KBM-7 (cell line): ENCODE measurements around the gene CNN2.

Experiments
- DNase-seq: peaks from one replicate; pipeline ENCODE4 v3.0.0-alpha.2; 2015
- in situ Hi-C: fragments of 300-500 bp; cut with MboI; formaldehyde crosslinking; loops from 2 replicates; pipeline ENCODE4 v1.14.3; 2020; ENCODE audit warnings: low sequenced_read_pairs, low pct_unique_long_range_greater_than_20kb, mixed read lengths

Gene CNN2

GRCh38 chr19:1073063-1073955, 46.9 kb downstream of the CNN2 start:
- no peak for DNase-seq
- in situ Hi-C loops, result no loop called here

GRCh38 chr19:1073956-1074517, 47.6 kb downstream of the CNN2 start:
- in situ Hi-C loops, result no loop called here
- DNase-seq, result no peak

- DNase-seq, result peak; percentile 37
- in situ Hi-C loops, result no loop called here
Observed at GRCh38 chr19:1074544-1075283, 48.3 kb downstream of the CNN2 start.

GRCh38 chr19:1076046-1076386, 49.6 kb downstream of the CNN2 start:
- no peak for DNase-seq
- in situ Hi-C loops, result no loop called here

- in situ Hi-C loops, result no loop called here
- DNase-seq, result peak; percentile 89
Observed at GRCh38 chr19:1076951-1077350, 50.5 kb downstream of the CNN2 start.

GRCh38 chr19:1079566-1080111, 53.2 kb downstream of the CNN2 start:
- DNase-seq, result no peak

GRCh38 chr19:1080360-1081161, 54.2 kb downstream of the CNN2 start:
- in situ Hi-C loops, result no loop called here
- no peak for DNase-seq

More at GRCh38 chr19:1079566-1080111, 53.2 kb downstream of the CNN2 start:
- in situ Hi-C loops, result no loop called here

GRCh38 chr19:1081301-1082164, 55.1 kb downstream of the CNN2 start:
- in situ Hi-C loops, result no loop called here
- no peak for DNase-seq

- DNase-seq, result no peak
- in situ Hi-C loops, result no loop called here
Observed at GRCh38 chr19:1082165-1082927, 55.9 kb downstream of the CNN2 start.

- in situ Hi-C loops, result no loop called here
- DNase-seq, result no peak
Observed at GRCh38 chr19:1082928-1083816, 56.8 kb downstream of the CNN2 start.

- in situ Hi-C loops, result no loop called here
- DNase-seq, result no peak
Observed at GRCh38 chr19:1084024-1084868, 57.8 kb downstream of the CNN2 start.

GRCh38 chr19:1085053-1085658, 58.7 kb downstream of the CNN2 start:
- in situ Hi-C loops, result no loop called here
- no peak for DNase-seq

GRCh38 chr19:1085676-1086442, 59.5 kb downstream of the CNN2 start:
- DNase-seq, result no peak
- in situ Hi-C loops, result no loop called here

GRCh38 chr19:1086613-1087012, 60.2 kb downstream of the CNN2 start:
- DNase-seq, result no peak
- in situ Hi-C loops, result no loop called here
